ENCODE measurements around the gene CDH16.
"Not testable (repeated sequence)": the region's sequence is repeated elsewhere in the genome, so short reads cannot be mapped to it uniquely, and the experiment has no call there.

The CDH16 gene

GRCh38 chr16:66947302-66948065, 28.8 kb upstream of the CDH16 start:
- peak; percentile 84 for DNase-seq

- DNase-seq = no peak
Observed at GRCh38 chr16:66946974-66947301, 28.3 kb upstream of the CDH16 start.

GRCh38 chr16:66946541-66946940, 27.9 kb upstream of the CDH16 start:
- no peak for DNase-seq

GRCh38 chr16:66945939-66946338, 27.3 kb upstream of the CDH16 start:
- DNase-seq = no peak

- not testable (repeated sequence) for DNase-seq
Observed at GRCh38 chr16:66944971-66945370, 26.3 kb upstream of the CDH16 start.

- DNase-seq = no peak
Observed at GRCh38 chr16:66944054-66944441, 25.4 kb upstream of the CDH16 start.

GRCh38 chr16:66943426-66944053, 24.9 kb upstream of the CDH16 start:
- no peak for DNase-seq

GRCh38 chr16:66942981-66943380, 24.3 kb upstream of the CDH16 start:
- no peak for DNase-seq

GRCh38 chr16:66940236-66940635, 21.6 kb upstream of the CDH16 start:
- no peak for DNase-seq

- no peak for DNase-seq
Observed at GRCh38 chr16:66939366-66939765, 20.7 kb upstream of the CDH16 start.

- no peak for DNase-seq
Observed at GRCh38 chr16:66937725-66938337, 19.1 kb upstream of the CDH16 start.

- no peak for DNase-seq
Observed at GRCh38 chr16:66936889-66937554, 18.3 kb upstream of the CDH16 start.

GRCh38 chr16:66936462-66936861, 17.8 kb upstream of the CDH16 start:
- DNase-seq = no peak

GRCh38 chr16:66935314-66936011, 16.8 kb upstream of the CDH16 start, which contains the start of gene CES2:
Gene CES2 (plus strand): TSS chr16:66935516. CDS start chr16:66935636, 120 bp downstream.
- DNase-seq = no peak

GRCh38 chr16:66934839-66935313, 16.2 kb upstream of the CDH16 start:
- peak; percentile 20 for DNase-seq

GRCh38 chr16:66934138-66934838, 15.6 kb upstream of the CDH16 start, which contains the start of gene CIAO2B:
Gene CIAO2B (minus strand): TSS chr16:66934402. CDS start chr16:66934364, 38 bp downstream.
- peak; percentile 89 for DNase-seq

- DNase-seq = no peak
Observed at GRCh38 chr16:66933776-66934137, 15.1 kb upstream of the CDH16 start.

GRCh38 chr16:66932076-66932475, 13.4 kb upstream of the CDH16 start:
- no peak for DNase-seq

GRCh38 chr16:66931665-66932064, 13.0 kb upstream of the CDH16 start:
- DNase-seq = no peak

GRCh38 chr16:66930189-66930588, 11.5 kb upstream of the CDH16 start:
- peak; percentile 33 for DNase-seq

GRCh38 chr16:66928702-66929388, 10.2 kb upstream of the CDH16 start:
- peak; percentile 19 for DNase-seq
